ENCODE results near the gene WASHC1.
"Not testable (repeated sequence)": the region's sequence is repeated elsewhere in the genome, so short reads cannot be mapped to it uniquely, and the experiment has no call there.

The WASHC1 gene, protein sequence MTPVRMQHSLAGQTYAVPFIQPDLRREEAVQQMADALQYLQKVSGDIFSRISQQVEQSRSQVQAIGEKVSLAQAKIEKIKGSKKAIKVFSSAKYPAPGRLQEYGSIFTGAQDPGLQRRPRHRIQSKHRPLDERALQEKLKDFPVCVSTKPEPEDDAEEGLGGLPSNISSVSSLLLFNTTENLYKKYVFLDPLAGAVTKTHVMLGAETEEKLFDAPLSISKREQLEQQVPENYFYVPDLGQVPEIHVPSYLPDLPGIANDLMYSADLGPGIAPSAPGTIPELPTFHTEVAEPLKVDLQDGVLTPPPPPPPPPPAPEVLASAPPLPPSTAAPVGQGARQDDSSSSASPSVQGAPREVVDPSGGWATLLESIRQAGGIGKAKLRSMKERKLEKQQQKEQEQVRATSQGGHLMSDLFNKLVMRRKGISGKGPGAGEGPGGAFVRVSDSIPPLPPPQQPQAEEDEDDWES

DNA sequence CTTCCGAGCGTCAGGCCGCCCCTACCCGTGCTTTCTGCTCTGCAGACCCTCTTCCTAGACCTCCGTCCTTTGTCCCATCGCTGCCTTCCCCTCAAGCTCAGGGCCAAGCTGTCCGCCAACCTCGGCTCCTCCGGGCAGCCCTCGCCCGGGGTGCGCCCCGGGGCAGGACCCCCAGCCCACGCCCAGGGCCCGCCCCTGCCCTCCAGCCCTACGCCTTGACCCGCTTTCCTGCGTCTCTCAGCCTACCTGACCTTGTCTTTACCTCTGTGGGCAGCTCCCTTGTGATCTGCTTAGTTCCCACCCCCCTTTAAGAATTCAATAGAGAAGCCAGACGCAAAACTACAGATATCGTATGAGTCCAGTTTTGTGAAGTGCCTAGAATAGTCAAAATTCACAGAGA is at the start of gene WASHC1:
Gene WASHC1 (minus strand): TSS at position 101 of the 400 bp plus-strand sequence. CDS start 4,457 bp downstream, outside the sequence.
- not testable (repeated sequence) for H3K27me3 Mint-ChIP-seq, H3K27ac Mint-ChIP-seq, DNase-seq, H3K4me3 Mint-ChIP-seq, H3K9me3 Mint-ChIP-seq, ATAC-seq, H3K4me1 Mint-ChIP-seq

GRCh38 chr9:78333-78732 is 49.1 kb upstream of the WASHC1 start:
- not testable (repeated sequence) for ATAC-seq, H3K27ac Mint-ChIP-seq, H3K4me3 Mint-ChIP-seq, H3K9me3 Mint-ChIP-seq, DNase-seq, H3K4me1 Mint-ChIP-seq
- H3K27me3 Mint-ChIP-seq: peaks cover 17% of the 10 kb centered on the region

- not testable (repeated sequence) for ATAC-seq, H3K4me1 Mint-ChIP-seq, H3K27ac Mint-ChIP-seq
These were observed 47.1 kb upstream of the WASHC1 start for GRCh38 chr9:76389-76788.

DNA sequence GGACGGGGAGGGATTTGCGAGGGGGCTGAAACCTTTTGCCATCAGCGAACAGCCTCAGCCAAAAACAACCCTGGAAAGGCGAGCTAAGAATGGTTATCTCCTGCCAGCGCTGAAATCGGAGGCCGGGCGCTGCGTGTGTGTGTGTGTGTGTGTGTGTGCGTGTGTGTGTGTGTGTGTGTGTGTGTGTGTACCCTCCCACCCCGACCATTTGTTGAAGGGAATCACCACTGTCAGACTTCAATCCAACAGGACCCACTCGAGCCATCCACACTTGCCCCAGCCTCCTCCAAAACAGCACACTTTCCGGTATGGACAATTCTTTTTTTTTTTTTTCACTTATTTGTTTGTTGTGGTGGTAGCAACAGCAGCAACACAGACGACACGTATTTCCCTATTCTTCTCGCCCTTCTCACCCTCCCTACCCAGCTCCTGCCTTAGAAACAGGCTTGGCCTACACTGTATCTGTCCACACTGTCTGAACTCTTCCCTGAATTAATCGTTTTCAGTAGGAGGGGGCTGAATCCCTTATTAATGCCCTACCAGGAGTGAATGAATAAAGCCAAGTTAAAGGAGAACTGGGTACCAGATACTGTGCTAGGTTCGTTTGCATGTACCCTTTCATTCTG is 44.8 kb upstream of the WASHC1 start:
- peak overlapping the region; percentile 59 to 77 for H3K4me3 Mint-ChIP-seq
- H3K27ac Mint-ChIP-seq, H3K9me3 Mint-ChIP-seq, H3K4me1 Mint-ChIP-seq, DNase-seq: not testable (repeated sequence)
- ATAC-seq: peak; percentile 19
- peaks cover 20% of the 10 kb centered on the region for H3K27me3 Mint-ChIP-seq

More at GRCh38 chr9:76389-76788, 47.1 kb upstream of the WASHC1 start:
- not testable (repeated sequence) for H3K9me3 Mint-ChIP-seq, H3K4me3 Mint-ChIP-seq, DNase-seq
- H3K27me3 Mint-ChIP-seq: peaks cover 21% of the 10 kb centered on the region

- peak overlapping the region; percentile 64 to 77 for H3K4me3 Mint-ChIP-seq
- DNase-seq: peak in 1 of 2 donors; percentile 26
These were observed 44.0 kb upstream of the WASHC1 start for GRCh38 chr9:73076-73899.

DNA sequence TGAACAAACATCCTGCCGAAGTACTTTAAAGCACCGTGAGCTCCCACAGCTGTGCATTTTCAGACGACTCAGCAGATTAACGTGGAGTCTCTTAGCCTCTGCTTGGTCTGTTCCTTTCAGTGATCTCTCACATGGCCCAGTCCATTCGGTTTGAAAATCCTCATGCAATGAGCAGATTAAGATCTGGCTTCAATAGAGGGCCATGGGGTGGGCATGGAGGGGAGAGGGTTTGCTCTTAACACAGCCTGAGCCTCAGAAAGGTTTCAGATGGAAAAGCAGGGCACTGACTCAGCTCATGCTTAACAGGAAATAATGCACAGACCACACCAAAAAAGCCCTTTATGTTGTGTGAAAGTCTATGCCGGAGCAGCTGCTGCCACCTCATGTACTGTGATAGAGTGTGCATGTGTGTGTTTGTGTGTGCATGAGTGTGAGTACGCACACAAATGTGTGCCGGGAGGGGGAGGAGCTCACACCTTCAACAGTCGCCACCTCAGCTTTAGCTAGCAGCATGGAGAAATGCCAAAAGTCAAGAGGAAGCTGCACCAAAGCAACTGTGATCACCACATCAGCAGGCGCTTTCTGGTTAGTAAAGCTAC is 33.9 kb upstream of the WASHC1 start:
- H3K4me3 Mint-ChIP-seq: peak overlapping the region; percentile 39 to 57
- H3K27me3 Mint-ChIP-seq, H3K9me3 Mint-ChIP-seq, H3K4me1 Mint-ChIP-seq, H3K27ac Mint-ChIP-seq: not testable (repeated sequence)
- DNase-seq: peak; percentile 28 to 31
- ATAC-seq: peak; percentile 99

More at GRCh38 chr9:73076-73899, 44.0 kb upstream of the WASHC1 start:
- peak; percentile 76 for ATAC-seq
- peaks cover 20% of the 10 kb centered on the region for H3K27me3 Mint-ChIP-seq
- H3K9me3 Mint-ChIP-seq, H3K27ac Mint-ChIP-seq, H3K4me1 Mint-ChIP-seq: not testable (repeated sequence)

GRCh38 chr9:52678-53077 is 23.4 kb upstream of the WASHC1 start:
- not testable (repeated sequence) for H3K27me3 Mint-ChIP-seq, DNase-seq, H3K9me3 Mint-ChIP-seq, H3K4me3 Mint-ChIP-seq, H3K4me1 Mint-ChIP-seq, ATAC-seq, H3K27ac Mint-ChIP-seq

DNA sequence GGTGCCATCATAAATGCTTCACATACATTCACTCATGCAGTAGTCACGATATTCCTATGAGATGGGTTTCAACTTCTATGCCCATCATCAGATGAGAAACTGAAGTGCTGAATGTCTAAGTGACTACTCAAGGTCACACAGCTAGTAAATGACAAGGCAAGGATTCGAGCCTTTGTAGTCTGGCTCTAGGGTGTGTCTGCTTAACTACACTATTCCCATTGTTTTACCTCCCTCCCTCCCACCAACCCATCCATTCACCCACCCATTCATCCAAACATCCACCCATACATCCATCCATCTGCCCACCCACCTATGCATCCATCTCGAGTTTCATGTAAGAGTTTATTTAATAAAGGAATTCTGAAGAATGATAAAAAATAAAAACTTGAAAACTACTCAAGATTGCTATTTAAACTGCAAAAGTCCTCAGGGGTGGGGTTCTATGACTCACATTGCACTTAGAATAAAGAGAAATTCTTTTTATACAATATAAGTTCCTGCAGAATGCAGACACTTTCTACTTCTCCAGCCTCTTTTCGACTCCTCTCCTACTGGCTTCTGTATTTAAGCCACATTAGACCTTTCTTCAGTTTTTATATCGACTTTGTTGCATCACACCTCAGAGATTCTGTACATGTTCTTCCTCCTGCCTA is 19.1 kb upstream of the WASHC1 start:
- H3K27ac Mint-ChIP-seq, H3K4me1 Mint-ChIP-seq, H3K9me3 Mint-ChIP-seq, H3K27me3 Mint-ChIP-seq, ATAC-seq, H3K4me3 Mint-ChIP-seq, DNase-seq: not testable (repeated sequence)

- H3K4me1 Mint-ChIP-seq, H3K27ac Mint-ChIP-seq, H3K4me3 Mint-ChIP-seq, H3K9me3 Mint-ChIP-seq, ATAC-seq, H3K27me3 Mint-ChIP-seq, DNase-seq: not testable (repeated sequence)
These were observed 17.5 kb upstream of the WASHC1 start for GRCh38 chr9:46639-47271.

DNA sequence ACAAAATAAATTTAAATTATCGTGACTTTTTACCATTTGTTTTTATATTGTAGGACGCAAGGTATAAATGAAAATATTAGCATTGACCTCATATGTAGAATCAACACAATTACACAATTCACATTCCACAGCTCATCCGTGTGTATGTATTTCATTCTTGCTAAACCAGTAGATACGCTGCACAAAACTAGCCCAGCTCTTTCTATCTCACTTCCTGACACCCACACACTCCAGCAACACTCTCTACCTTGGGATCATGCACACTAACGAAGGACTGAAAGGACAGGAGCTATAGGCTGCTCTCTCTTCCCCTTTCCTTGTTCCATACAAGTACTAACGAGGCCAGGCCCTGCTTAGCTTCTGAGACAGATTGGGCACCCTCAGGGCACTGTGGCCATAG is 16.9 kb upstream of the WASHC1 start:
- not testable (repeated sequence) for DNase-seq, H3K27me3 Mint-ChIP-seq, ATAC-seq

GRCh38 chr9:45180-45878 is 16.1 kb upstream of the WASHC1 start:
- not testable (repeated sequence) for H3K9me3 Mint-ChIP-seq, DNase-seq, H3K27me3 Mint-ChIP-seq, ATAC-seq, H3K4me3 Mint-ChIP-seq, H3K4me1 Mint-ChIP-seq
- H3K27ac Mint-ChIP-seq: peak overlapping the region in 1 of 2 donors; percentile 11

More for the DNA sequence above, 16.9 kb upstream of the WASHC1 start:
- not testable (repeated sequence) for H3K4me3 Mint-ChIP-seq, H3K27ac Mint-ChIP-seq, H3K4me1 Mint-ChIP-seq, H3K9me3 Mint-ChIP-seq

DNA sequence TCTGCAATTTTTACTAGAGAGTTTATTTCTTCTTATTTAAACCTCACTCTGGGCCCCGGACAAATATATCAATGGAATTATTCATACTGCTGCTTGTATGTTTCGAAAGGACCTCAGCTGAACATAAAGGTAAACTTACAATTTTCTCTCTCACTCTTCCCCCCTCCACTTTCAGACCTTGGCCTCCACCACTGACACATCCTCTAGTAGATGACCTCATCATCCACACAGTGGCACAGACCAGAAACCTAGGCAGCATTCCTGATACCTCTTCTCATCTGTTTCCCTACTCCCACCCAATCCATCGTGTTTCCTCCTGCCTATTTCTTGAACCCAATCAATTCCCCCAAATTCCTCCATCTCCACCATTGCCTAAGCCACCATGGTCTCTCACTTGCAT is 15.2 kb upstream of the WASHC1 start:
- not testable (repeated sequence) for ATAC-seq, DNase-seq, H3K27me3 Mint-ChIP-seq, H3K9me3 Mint-ChIP-seq, H3K27ac Mint-ChIP-seq, H3K4me3 Mint-ChIP-seq, H3K4me1 Mint-ChIP-seq

DNA sequence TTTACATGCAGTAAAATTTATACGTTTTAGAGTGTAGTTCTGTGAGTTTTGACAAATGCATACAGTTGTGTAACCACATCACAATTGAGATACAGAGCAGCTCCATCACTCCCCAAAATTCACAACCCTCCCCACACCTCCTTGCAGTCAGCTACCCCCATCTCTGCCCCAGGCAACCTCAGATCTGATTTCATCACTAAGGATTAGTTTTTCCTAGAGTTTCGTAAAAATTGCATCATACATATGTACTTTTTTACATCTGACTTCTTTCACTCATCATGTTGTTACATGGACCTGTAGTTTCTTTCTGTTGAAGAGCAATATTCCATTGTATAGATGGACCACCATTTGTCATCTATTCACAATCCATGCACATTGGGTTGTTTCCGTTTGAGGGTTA is 14.4 kb upstream of the WASHC1 start:
- not testable (repeated sequence) for H3K27me3 Mint-ChIP-seq, DNase-seq, H3K27ac Mint-ChIP-seq, H3K4me3 Mint-ChIP-seq, H3K9me3 Mint-ChIP-seq, H3K4me1 Mint-ChIP-seq
- ATAC-seq: peak; percentile 50

DNA sequence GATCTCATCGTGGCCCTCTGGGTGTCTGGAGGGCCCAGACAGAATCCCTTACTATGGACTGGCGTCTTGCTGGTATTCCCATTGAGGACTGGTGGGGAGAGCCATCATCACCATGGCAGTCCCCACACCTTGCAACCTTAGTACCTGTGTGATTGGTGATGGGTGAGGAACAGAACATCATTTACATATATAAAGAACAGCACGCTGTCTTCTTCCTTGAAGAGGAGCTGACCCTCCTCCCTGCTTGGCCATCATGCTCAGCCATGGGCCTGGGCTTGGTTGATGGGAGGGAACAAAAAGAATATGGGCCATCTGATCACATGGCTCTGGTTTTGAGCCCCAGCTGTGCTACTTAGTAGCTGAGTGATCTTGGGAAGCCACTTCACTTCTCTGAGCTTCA is 13.9 kb upstream of the WASHC1 start:
- not testable (repeated sequence) for DNase-seq, H3K9me3 Mint-ChIP-seq, H3K27me3 Mint-ChIP-seq, ATAC-seq, H3K4me3 Mint-ChIP-seq, H3K27ac Mint-ChIP-seq, H3K4me1 Mint-ChIP-seq
